Daoy (cell line): Measurements from ENCODE around the gene SGTA. TPM values are rescaled to one million over a fixed set of nuclear protein-coding genes. Genes with fewer than 3 reads are reported as not detected.
A peak's percentile ranks its signal among the peaks of the same experiment; 100 is the strongest.
"Not testable (repeated sequence)": the region's sequence is repeated elsewhere in the genome, so short reads cannot be mapped to it uniquely, and the experiment has no call there.

Experiments
- DNase-seq: peaks from one replicate; pipeline ENCODE4 v3.0.0-alpha.2; 2015; ENCODE audit warnings: low read depth
- total RNA-seq: library from RNA; depleted of rRNA; stranded (reverse); fragments of >200 nt; shearing (Covaris generic); gene quantifications from 2 replicates; pipeline ENCODE4 v1.2.3, GENCODE V29; 2014

SGTA gene
- total RNA-seq, 1 experiment from 2014 or later = 91.2 TPM

- DNase-seq = no peak
These were observed 56.0 kb downstream of the SGTA start for GRCh38 chr19:2726904-2727639.

DNA sequence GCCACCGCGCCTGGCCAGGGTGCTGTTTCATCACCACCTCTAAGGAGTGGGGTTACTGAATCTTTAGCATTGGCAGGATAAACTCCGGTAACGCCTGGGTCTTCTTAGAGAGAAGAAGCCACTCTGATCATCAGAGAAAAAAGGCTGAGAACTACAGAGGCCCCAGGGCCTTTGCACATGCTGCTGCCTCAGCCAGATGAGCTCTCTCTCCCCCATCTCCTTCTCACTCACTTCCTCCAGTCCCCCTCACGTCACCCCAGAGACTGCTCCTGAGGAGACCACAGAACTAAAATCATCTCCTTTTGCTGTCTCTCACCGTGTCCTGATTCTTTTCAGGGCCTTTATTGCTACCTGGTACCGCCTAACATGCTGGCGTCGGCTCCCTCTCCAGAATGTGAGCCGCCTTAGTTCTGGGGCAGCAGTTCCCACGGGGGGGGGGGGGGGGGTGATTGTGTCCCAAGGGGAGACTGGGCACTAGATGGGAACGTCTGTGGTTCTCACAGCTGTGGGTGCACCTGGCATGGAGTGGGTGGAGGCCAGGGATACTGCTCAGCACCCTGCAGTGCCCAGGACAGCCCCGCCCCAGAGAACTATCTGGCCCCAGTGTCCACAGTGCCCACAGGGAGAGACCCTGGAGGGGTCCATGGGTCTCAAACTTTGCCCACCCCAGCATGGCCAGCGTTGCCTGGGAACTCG, 56.8 kb downstream of the SGTA start:
- DNase-seq = no peak

DNA sequence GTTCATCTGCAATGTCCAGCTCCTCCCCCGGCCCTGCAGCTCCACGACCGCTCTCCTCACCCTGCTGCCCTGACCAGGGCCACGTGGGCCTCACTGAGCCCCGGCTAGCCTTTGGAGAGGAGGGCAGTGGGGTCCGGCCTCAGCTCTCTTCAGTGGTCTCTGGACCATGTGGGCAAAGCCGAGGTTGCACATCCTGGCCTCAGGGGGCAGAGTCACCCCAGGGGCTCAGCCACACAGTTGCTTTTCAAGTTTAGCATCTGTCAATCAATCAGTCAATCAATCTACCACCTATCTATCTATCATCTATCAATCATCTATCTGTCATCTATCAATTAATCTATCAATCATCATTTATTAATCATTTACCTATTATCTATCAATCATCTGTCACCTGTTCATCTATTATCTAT, 58.9 kb downstream of the SGTA start:
- no peak for DNase-seq

DNA sequence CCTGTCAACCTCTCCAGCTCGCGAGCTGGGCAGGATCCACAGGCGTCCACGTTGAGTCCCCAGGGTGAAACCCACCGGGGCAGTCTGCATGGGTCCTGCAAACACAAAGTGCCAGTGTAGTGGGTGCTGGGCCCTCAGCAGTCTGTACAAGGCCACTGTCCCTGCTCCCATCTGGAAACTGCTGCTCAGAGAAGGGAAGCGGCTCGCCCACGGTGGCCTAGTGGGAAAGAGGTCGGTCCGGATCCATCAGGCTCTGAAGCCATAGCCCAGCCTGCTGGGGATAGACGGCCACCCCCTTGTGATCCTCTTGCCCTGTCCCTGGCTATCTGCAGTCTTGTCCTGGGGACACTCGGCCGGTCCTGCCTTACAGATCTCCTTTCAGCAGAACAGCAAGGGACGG, 59.3 kb downstream of the SGTA start:
- DNase-seq = no peak

- no peak for DNase-seq
These were observed 59.7 kb downstream of the SGTA start for GRCh38 chr19:2723345-2723715.

DNA sequence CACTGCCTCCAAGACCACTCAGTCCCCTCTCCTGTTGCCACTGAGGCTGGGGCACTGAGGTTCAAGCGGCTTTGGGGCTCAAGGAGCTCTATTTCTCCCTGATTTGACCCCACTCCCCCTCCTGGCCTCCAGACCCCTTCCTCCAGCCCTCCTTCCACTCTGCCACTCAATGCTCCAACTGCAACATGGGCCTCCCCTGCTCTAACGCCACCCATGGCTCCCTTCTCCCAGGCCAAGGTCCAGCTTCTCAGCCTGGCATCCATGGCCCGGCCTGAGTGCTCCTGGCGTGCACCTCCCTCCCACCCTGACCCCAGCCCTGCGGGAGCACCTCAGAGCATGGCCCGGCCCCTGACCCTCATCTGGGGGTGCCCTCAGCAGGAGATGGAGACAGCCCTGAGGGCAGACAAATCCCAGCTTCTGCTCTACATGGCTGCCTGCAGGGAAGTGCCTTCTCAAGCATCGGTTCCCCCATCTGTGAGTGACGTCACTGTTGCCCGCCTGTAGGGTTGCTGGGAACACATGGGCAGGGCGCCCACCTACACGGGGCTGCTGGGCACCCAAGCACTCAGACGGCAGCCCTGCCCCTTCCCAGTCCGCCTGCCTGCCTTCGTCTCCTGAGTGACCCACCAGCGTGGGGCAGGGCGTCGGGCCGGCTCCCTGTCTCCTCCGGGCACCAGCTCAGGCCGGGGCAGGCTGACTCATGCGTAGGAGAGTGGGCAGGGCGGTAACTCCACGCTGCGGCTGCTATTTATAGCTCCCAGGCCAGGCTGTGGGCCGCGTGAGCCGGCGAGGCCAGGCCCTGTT, 60.3 kb downstream of the SGTA start:
- DNase-seq = peak; percentile 78

GRCh38 chr19:2721570-2722540, 61.2 kb downstream of the SGTA start:
- no peak for DNase-seq

DNA sequence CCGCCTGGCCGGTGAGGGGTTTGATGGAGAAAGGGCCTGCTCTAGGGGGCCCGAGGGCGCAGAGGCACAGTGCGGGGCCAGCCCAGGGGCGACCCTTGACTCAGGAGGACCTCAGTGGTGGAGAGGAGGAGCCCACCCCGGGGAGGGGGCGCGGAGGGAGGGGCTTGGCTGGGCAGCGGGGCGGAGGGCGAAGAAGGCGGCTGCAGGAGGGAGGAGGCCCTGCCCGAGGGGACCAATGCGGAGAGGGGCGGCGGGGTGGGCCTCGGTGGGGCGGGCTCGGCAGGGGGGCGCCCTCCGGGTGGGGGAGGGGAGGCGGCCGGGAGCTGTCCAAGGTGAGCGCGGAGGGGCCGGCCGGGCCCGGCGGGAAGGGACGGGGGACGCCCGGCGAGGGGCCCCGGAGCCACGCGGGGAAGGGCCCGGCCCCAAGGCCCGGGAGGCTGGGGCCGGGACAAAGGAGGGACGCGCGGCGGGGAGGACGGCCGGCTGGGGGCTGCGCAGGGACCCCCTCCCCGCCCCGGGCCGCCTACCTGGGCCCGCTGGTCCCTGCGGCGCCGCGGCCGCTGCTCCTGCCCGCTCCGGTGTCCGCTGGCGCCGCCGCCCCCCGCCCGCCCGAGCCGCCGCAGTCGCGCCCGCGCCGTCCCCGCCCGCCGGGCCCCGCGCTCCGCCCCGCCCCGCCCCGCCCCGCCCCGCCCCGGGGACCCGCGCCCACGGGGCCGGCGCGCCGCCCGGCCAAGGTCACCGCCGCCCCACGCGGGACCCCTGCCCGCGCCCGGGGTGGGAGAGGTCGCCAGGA, 62.1 kb downstream of the SGTA start, which contains the start of gene DIRAS1:
Gene DIRAS1, minus strand, starts transcription at position 596 of the 793 bp plus-strand sequence. CDS start 3,566 bp downstream, outside the sequence.
- DNase-seq = no peak

GRCh38 chr19:2719920-2720776, 62.9 kb downstream of the SGTA start:
- peak; percentile 43 for DNase-seq

GRCh38 chr19:2719232-2719735, 63.8 kb downstream of the SGTA start:
- no peak for DNase-seq

DNA sequence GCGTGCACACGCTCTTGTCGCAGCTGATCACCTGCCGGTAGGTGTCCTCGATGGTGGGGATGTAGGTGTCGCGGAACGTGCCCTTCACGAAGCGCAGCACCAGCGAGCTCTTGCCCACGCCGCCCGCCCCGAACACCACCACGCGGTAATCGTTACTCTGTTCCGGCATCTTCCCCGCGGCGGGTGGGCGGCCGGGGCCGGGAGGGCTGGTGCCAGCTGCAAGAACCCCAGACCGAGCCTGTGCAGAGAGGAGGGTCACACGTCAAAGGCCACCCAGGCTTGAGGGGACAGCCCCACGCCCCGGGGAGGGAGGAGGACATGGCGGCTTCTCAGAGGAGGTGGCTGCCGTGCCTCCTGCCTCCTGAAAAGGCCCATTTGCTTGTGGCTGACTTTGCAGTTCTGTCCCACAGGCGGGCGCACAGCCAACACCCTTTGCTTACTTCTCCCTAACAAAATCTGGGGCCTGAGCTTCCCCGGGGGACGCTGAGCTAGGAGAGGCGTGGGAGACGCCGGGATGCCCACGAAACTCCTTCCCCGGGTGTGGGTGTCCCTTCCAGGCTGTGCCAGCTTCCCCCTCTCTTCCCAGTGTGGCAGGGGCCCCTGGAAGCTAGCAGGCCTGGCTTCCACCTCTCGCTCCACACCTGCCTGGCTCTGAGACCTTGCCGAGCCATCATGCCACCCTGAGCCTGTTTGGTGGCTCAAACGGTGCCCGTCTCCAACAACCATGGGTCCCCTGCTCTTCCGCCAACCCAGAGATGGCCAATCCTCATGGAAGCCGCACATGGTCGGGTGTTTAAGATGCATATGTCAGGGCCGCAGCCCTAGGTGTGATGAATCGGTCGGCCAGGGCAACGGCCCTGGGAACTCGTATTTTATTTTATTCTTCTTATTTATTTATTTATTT, 65.2 kb downstream of the SGTA start:
- DNase-seq = no peak

- no peak for DNase-seq
These were observed 66.1 kb downstream of the SGTA start for GRCh38 chr19:2716722-2717637.

- DNase-seq = no peak
These were observed 66.8 kb downstream of the SGTA start for GRCh38 chr19:2716275-2716650.

GRCh38 chr19:2715470-2716274, 67.4 kb downstream of the SGTA start:
- DNase-seq = no peak

DNA sequence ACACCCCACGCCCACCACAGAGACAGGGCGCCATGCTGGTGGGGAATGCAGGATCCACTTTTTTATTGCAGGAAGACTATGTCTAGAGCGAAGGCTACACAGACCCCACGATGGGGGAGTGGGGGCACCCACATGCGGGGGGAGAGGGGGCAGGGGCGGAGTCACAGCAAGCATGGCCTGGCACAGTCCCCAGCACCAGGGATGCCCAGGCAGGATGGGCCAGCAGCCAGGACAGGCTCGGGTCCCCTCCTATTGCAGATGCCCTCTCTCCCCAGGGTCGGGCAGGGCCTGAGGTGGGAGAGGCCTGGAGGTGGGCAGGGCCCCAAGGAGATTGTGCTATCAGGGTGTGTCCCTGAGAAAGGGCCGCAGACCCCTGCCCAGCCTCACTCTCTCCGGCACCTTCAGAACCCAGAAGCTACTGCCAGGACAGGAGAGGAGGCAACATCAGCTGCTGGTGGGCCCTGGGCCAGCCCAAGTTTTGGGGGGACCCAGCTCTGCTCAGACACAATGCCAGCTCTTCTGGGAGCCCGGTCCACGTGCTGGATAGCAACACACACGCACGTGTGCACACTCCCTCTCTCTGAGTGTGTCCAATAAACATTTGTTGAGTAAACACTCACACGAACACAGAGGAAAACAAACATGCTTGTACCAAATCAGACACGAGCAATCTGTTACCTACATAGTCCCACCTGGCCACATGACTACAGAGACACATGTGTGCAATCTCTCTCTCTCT, 68.4 kb downstream of the SGTA start:
- DNase-seq = no peak

GRCh38 chr19:2714102-2714501, 69.0 kb downstream of the SGTA start:
- not testable (repeated sequence) for DNase-seq
